GM19238 (cell line): ENCODE data around the gene FAM131A.

ENCODE experiments used
- DNase-seq: peaks from one replicate; pipeline ENCODE4 v3.0.0; 2011; ENCODE audit warnings: low spot score; ENCODE audit not compliant: insufficient read length

FAM131A gene

GRCh38 chr3:184389384-184389783 lies 52.0 kb downstream of the FAM131A start:
- no peak for DNase-seq

GRCh38 chr3:184389935-184390528 lies 52.6 kb downstream of the FAM131A start:
- DNase-seq: no peak

DNA sequence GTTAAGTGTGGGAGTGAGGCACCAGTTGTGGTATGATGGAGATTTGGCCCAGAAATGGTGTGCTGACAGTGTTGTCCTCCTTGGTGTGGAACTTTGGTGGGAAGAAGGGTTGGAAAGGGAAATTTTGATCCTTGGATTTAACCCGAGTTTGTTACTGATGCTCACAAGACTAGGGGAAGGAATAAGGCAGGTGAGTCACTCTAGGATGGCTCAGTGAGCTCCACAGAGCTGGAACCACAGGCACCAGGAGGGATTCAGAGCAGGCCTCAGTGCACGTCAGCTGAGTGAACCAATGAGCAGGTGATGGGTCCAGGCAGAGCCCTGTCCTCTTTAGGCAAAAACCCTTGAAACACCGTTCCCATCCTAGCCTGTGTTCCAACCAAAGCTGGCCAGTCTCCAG lies 53.9 kb downstream of the FAM131A start:
- no peak for DNase-seq

- no peak for DNase-seq
These were observed 57.9 kb downstream of the FAM131A start for GRCh38 chr3:184395320-184395660.
